Activated CD4-positive, alpha-beta T cell treated with anti-CD3 and anti-CD28 coated beads for 4 hours (primary cell): ENCODE data around the gene SLC17A7.
A peak's percentile ranks its signal among the peaks of the same experiment; 100 is the strongest.

Experiments used
- DNase-seq, 2 donors: peaks; one replicate each; pipeline ENCODE4 v3.0.0-alpha.2; 2020

SLC17A7 gene

DNA sequence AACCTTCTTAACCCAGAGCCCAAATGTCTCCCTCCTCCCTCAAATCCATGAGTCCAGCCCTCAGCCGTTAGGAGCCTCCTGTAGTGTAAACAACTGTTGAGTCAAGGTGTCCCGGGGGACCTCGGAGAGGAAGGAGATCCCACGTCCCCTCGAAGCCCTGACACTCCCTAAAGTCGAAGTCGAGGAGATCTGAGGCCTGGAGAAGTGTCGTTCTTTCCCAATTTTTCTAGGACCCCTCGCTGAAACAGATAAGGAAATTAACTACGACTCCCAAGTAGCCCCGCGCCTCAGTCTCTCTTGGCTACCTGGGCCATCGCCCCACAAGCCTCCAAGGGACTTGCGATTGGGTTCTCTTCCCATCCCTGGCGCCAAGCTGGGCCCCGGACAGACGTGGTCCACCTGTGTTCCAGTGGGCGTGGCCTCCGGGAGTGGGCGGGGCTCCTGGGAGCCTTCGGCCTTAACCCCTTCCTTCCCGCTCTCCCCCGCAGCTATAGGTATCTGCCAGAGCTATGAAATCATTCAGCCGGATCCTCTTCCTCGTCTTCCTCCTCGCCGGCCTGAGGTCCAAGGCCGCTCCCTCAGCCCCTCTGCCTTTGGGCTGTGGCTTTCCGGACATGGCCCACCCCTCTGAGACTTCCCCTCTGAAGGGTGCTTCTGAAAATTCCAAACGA lies 15.3 kb downstream of the SLC17A7 start:
- DNase-seq: peak in 1 of 2 donors; percentile 26

DNA sequence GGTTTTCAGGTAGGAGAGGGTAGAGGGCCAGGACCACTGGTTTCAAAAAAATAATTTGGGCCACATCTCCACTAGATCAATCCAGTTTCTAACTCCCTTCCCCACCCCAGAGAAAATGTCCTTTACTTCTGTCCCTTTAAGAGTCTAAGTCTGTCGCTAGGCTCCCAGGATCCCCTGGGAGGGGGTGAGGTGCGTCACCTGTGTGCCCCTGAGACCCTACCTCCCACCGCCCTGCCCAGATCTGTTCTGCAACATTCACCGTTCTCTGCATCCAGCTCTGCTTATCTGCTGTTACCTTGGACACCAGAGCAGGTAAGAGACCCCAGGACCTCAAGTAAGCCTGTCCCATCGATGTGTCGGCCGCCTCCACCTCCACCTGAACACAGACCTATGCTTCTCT lies 16.1 kb downstream of the SLC17A7 start, which contains the start of gene GFY:
TSS of gene GFY (plus strand) at position 211 of the 400 bp plus-strand sequence. CDS start 1,043 bp downstream, outside the sequence.
- no peak for DNase-seq

GRCh38 chr19:49423985-49424303 lies 17.4 kb downstream of the SLC17A7 start:
- DNase-seq: no peak

DNA sequence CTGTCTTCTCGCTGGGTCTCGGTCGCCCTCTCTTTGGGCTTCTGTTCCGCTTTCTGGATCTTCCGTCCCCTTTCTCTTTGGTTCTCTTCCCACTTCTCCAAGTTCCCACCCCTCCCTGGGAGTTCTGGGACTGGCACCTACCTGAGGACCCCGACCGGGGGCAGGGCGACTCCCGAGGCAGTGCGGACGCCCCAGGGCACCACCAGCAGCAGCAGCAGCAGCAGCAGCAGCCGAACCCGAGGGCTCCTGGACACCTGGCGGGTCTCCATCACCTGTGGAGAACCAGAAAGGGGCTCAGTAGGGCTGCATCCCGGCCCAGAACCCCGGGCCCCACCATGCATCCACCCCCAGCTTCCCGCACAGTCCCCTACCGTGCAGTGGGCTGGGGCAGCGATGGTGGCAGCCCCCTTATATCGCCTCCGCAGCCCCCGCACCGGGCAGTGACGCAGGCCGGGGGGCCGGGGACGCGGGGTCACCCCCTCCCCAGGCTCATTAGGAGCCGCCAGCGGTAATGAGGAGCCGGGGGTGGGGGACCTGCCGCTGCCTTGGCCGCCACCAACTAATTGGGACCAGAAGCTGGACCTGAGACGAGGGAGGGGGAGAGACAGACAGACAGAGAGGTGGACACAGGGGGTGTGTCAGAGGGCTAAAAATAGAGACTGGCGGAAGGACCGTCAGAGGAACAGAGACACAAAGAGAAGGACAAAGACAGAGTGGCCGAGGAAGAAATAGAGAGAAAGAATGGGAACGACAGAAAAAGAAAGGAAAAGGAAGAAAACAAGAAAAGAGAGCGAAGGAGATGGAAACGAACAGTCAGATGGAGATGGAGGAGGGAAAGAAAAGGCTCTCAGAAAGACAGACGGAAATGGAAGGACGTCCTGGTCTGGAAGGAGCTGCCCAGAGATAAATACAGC lies 18.0 kb downstream of the SLC17A7 start, which contains the start of gene PTH2:
TSS of gene PTH2 (minus strand) at position 371 of the 914 bp plus-strand sequence. CDS start at position 269, 102 bp downstream.
- DNase-seq: no peak

DNA sequence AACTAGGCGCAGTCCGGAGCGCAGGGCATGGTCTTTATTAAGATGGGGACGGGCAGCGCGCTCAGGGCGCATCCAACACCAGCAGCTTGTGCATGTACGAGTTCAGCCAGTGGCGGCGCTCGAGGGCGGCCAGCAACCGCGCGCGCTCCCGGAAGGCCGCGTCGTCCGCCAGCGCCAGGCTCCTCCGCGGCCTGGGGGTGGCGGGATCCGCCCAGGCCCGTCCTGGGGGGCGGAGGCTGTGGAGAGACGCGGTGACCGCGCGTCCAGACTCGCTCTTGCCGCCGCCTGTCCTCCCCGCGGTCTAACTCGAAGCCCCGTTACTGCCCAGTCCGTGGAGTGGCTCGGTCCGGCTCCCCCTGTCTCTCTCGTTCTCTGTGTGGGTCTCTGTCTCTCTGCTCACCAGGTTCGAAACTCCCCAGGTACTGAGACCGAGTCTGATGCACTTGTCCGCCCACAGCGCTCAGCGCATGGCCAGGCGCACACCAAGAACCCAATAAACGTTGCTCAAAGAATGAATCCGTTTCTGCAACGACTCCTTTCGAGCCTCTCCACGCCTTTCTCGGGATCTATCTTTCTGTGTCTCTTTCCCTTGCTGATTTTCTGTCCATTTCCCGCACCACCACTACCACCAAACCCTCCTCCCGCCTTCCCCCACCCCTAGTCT lies 18.8 kb downstream of the SLC17A7 start:
- no peak for DNase-seq

DNA sequence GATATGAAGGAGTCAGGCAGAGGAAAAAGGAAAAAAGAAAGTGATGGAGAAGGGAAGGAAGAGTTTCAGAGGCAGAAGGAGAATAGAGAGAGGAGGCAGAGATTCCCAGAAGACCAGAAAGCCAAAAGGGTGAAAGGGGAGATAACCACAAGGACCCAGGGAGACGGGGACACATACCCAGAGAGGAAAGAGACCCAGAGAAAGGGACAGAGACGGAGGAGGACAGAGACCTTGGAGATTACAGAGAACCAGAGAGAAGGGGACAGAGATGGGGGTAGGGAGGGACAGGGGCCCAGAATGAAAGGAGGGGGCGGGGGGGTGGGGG lies 19.5 kb downstream of the SLC17A7 start:
- no peak for DNase-seq

- DNase-seq: peak; percentile 16 to 25
Measured at GRCh38 chr19:49421039-49421877, 20.1 kb downstream of the SLC17A7 start.

- no peak for DNase-seq
Measured at GRCh38 chr19:49420227-49420626, 21.1 kb downstream of the SLC17A7 start.

DNA sequence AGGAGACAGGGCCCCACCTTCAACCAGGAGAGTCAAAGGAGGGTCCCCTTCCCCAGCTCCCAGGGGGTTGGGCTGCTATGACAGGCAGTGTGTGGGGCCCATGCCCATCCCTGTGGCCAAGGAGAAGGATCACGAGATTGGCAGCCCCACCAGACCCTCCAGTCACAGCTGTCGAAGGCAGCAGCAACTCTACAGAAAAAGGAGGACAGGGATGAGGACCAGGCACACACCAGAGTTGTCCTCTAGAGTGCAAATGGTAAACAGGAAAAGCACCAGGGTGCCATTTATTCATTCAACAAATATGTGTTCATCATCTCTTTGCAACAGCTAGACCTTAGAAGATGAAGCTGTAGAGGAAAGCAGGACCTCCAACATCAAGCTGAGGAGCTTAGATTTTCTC lies 22.2 kb downstream of the SLC17A7 start:
- no peak for DNase-seq

- DNase-seq: no peak
Measured at GRCh38 chr19:49418511-49418910, 22.8 kb downstream of the SLC17A7 start.

GRCh38 chr19:49417088-49417487 lies 24.2 kb downstream of the SLC17A7 start:
- DNase-seq: no peak

DNA sequence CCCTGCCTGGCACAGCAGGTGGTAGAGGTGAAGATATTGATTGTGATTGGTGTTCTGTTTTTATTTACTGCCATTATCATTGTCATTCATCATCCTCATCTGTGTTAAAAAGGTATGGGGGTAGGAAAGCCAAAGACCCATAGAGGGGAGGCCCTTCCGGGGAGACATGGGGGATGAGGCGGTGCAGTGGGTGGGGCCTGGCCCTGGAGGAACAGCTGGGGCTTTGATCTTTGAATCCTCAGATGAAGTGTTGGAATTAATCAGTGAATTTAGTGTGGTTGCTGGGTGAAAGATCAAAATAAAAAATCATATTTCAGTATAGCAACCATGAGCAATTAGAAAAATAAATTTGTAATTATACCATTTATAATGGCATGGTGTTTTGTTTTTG lies 25.5 kb downstream of the SLC17A7 start:
- DNase-seq: no peak

DNA sequence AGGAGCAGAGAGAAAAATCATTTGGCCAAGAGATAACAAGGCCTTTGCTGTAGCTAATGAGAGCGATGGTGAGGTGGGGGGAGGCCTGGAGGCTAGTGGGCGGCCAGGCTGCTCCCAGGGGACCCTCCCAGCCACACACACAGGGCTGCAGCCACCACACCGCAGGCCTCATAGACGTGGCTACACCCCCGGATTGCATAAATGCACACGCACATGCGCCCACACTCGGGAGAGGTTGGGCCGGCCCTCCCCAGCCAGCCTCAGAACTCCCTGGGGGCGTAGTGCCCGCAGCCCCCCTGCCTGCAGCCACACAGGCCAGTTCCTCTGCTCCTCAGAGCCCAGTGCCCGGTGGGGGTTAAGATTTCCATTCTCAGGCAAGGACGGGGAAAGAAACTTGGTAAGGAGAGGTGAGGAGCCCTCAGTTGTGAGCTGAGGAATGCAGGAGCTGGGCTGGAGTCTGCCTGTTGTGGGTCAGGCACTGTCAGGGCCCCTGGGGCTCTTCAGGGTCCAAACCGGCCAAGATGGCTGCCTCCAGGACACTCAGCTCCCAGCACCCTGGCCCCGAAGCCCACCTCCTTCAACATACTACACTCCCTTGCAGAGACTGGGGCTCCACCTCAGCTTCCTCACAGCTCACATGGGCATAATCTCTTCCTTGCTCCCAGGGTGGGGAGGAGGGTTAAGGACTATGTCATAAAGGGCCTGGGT lies 26.1 kb downstream of the SLC17A7 start:
- no peak for DNase-seq

- DNase-seq: no peak
Measured at GRCh38 chr19:49414256-49414655, 27.1 kb downstream of the SLC17A7 start.

DNA sequence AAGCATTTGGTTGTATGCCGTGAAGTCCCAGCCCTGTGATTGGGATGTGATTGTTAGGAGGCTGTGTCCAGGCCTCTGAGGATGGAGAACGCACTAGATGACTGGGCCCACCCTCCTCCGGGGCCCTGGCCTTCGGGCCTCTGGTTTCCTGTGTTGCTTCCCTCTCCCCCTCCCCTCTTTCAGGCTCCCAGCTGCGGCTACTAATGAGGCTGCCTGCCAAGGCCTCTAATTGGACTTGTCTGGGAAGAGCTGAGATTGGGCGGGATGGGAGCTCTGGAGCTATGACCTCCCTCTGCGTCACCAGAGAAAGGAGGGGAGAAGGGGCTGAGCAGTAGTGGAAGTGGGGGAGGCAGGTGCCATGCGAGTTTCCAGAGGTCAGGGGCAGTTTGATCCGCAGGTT lies 28.0 kb downstream of the SLC17A7 start:
- DNase-seq: no peak

DNA sequence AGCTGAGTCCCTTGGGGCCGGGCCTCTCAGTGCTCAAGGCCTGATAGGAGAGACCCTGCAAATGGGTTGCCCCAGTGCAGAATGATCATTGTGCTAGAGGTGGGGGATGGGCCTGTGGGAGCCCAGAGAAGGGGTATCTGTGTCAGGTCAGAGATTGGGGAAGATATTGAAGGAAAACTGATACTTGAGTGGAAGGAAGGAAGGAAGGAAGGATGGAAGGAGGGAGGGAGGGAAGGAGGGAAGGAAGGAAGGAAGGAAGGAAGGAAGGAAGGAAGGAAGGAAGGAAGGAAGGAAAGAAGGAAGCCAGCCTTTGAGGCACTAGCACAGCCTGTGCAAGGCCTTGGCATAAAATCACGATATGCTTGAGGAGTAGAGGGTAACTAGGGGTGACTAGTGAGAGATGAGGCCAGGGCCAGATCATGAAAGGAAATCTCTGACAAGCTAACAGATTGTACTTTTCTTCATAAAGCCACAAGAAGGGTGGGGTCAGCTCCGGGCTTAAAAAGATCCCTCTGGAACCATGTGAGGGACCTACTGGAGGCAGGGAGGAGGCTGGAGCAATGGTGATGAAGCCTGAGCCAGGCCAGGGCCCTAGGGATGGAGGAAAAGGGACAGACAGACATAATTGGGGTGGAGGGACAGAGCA lies 29.5 kb downstream of the SLC17A7 start:
- no peak for DNase-seq

DNA sequence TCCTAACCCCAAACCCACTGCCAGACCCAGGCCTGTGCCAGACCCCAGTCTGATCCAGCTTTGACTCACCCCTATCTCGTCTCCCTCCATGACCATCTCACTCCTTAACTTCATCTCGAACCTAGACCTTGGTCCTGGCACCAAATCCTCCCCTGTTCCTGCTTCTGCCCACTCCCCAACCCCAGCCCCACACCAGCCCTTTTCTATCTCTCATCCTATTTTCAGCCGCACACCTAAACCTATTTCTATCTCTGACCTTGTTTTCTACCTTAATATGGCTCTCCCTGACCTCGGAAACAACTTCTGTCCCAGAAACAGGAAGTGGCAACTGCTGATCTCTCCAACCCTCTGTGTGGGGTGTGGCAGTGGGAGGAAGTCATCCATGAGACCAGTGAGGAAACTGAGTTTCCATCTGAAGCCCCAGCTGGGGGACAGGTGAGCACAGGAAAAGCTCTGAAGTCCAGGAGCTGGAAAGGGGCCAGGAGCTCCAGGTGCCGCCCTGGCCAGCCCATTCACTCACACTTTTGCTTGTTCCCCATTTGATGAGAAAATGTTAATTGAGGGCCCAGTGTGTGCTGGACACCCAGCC lies 31.8 kb downstream of the SLC17A7 start:
- DNase-seq: peak in 1 of 2 donors; percentile 23

GRCh38 chr19:49408816-49409440 lies 32.4 kb downstream of the SLC17A7 start:
- no peak for DNase-seq

GRCh38 chr19:49407482-49408015 lies 33.8 kb downstream of the SLC17A7 start:
- no peak for DNase-seq

- no peak for DNase-seq
Measured at GRCh38 chr19:49407079-49407478, 34.2 kb downstream of the SLC17A7 start.
